NB4 (cell line): ENCODE results near the gene CHD3.
A peak's percentile ranks its signal among the peaks of the same experiment; 100 is the strongest.

Experiments used
- DNase-seq: peaks from one replicate; pipeline ENCODE4 v3.0.0; 2010; ENCODE audit warnings: low read depth
- H3K4me3 ChIP-seq: one replicate; pipeline ENCODE4 v1.5.1; 2011; ENCODE audit warnings: mild to moderate bottlenecking, low read depth, low read length, moderate library complexity
- CTCF ChIP-seq: IDR thresholded peaks from one replicate; pipeline ENCODE4 v1.5.1; 2012; ENCODE audit warnings: low read depth, low read length
- MYC ChIP-seq: IDR thresholded peaks from 2 replicates; pipeline ENCODE4 v1.6.1; 2011; ENCODE audit warnings: low read depth, low read length
- POLR2A ChIP-seq: IDR thresholded peaks from 2 replicates; pipeline ENCODE4 v1.6.1; 2011; ENCODE audit warnings: mild to moderate bottlenecking; ENCODE audit not compliant: insufficient read length; ENCODE audit errors: extremely low read depth
- TF ChIP-seq, protein P1 (sequence below): IDR thresholded peaks from 2 replicates; pipeline ENCODE4 v1.6.1; 2011; ENCODE audit warnings: low read depth, low read length

CHD3 gene

GRCh38 chr17:7887482-7888183 is 956 bp upstream of the CHD3 start:
- peak overlapping the region; percentile 73 for H3K4me3 ChIP-seq
- TF ChIP-seq, protein P1, sequence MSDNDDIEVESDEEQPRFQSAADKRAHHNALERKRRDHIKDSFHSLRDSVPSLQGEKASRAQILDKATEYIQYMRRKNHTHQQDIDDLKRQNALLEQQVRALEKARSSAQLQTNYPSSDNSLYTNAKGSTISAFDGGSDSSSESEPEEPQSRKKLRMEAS, result no peak
- no peak for TF ChIP-seq POLR2A
- peak; percentile 87 for DNase-seq

DNA sequence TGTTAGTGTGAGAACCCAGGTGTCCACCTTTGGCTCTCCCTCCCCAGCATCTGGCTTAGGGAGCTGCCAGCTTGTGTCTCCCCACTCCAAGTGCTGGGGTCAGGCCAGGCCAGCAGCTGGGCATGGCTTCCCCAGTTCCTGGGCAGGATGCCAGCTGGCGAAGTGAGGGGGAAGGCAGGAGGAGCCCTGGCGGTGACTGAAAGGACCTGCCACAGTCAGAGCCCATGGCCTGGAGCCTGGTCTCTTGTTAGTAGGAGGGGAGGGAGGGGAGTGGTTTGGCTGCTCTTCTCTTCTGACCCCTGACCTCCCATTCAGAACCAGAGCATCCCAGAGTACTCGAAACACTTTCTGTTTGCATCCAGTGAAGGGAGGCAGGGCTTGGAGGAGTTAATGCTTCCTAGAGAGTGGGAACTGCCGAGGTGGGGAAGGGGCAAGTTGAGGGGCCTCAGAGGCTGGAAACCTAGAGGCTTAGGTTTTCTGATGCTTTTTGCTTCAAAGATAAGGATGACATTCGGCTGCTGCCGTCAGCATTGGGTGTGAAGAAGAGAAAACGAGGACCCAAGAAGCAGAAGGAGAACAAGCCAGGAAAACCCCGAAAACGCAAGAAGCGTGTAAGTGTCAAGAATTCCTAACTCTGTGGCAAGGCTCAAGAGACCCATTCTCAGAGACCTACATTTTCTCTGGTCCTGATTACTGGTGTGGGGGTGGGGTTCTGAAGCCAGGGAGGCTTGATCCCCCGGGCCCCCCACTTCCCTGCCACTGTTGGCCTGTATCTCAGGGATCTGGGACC is 772 bp downstream of the CHD3 start:
- H3K4me3 ChIP-seq, result no peak overlapping the region
- TF ChIP-seq MYC, result no peak
- no peak for TF ChIP-seq CTCF
- TF ChIP-seq POLR2A, result no peak
- TF ChIP-seq, protein P1, result no peak
- DNase-seq, result no peak

GRCh38 chr17:7893187-7893880 is 4.7 kb downstream of the CHD3 start:
- no peak overlapping the region for H3K4me3 ChIP-seq
- DNase-seq, result no peak
- TF ChIP-seq CTCF (no peak), MYC (no peak), POLR2A (no peak)
- TF ChIP-seq, protein P1, result no peak

DNA sequence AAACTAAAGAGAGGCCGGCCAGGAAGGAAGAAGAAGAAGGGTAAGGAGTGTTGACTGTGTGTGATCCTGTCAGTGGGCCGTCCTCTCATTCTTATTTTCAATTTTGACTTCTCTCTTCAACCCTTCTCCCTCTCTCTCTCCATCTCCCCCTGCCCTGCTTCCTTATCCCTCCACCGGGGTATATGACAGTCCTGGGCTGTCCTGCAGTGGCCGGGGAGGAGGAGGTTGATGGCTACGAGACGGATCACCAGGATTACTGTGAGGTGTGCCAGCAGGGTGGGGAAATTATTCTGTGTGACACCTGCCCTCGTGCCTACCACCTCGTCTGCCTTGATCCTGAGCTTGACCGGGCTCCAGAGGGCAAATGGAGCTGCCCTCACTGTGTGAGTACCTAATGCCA is 5.6 kb downstream of the CHD3 start:
- H3K4me3 ChIP-seq, result no peak overlapping the region
- no peak for DNase-seq
- TF ChIP-seq, protein P1, result no peak
- TF ChIP-seq CTCF (no peak), MYC (no peak), POLR2A (no peak)

DNA sequence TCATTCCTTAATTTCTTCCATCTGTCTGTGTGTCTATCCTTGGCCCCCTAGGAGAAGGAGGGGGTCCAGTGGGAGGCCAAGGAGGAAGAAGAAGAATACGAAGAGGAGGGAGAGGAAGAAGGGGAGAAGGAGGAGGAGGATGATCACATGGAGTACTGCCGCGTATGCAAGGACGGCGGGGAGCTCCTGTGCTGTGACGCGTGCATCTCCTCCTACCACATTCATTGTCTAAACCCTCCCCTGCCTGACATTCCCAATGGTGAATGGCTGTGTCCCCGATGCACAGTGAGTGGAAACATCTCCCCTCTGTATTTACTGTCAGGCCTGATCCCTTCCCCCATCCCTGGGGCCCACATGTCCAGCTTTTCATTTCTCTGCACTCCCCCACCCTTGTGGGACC is 6.3 kb downstream of the CHD3 start:
- no peak for DNase-seq
- no peak overlapping the region for H3K4me3 ChIP-seq
- TF ChIP-seq CTCF (no peak), MYC (no peak), POLR2A (no peak)
- TF ChIP-seq, protein P1, result no peak
